ENCODE results near the gene MZT1. TPM values are rescaled to one million over a fixed set of nuclear protein-coding genes. Genes with fewer than 3 reads are reported as not detected.

The MZT1 gene
- 8.3 and 13.1 TPM in 2 replicates for total RNA-seq

GRCh38 chr13:72727417-72728289 lies at the start of gene MZT1, which contains the start of gene BORA:
TSS of gene MZT1 (minus strand) at chr13:72727629. CDS start at chr13:72727602, 27 bp downstream.
TSS of gene BORA (plus strand) at chr13:72727923. CDS start at chr13:72728941, 1,018 bp downstream.

Other genes starting within 250 kb of the MZT1 start
- 2.3 and 2.8 TPM in 2 replicates for gene BORA, start 294 bp upstream of the MZT1 start, total RNA-seq
- gene DIS3, start 54.3 kb upstream of the MZT1 start, total RNA-seq: 36.6 and 44.1 TPM in 2 replicates
- 12.8 and 13.2 TPM in 2 replicates for gene PIBF1, start 54.5 kb upstream of the MZT1 start, total RNA-seq